HepG2 (cell line): Measurements from ENCODE around the gene TIAM1. TPM values are rescaled to one million over a fixed set of nuclear protein-coding genes. Genes with fewer than 3 reads are reported as not detected.

Experiments
- ARID2 ChIP-seq: sonication (generic); formaldehyde crosslinking; IDR thresholded peaks from 2 replicates; pipeline ENCODE4 v1.8.1; 2022; ENCODE audit warnings: mild to moderate bottlenecking, missing genetic modification reagents, borderline replicate concordance
- BCLAF1 ChIP-seq: fragments of 450-650 bp; IDR thresholded peaks from 2 replicates; pipeline ENCODE4 v1.6.1; 2017; ENCODE audit warnings: mild to moderate bottlenecking
- CCAR2 ChIP-seq: fragments of 200-400 bp; formaldehyde crosslinking; optimal IDR thresholded peaks from 2 replicates; pipeline ENCODE3; 2018; ENCODE audit warnings: low read depth, mild to moderate bottlenecking, low read length, moderate library complexity
- CCDC6 ChIP-seq: sonication (generic); formaldehyde crosslinking; IDR thresholded peaks from 2 replicates; pipeline ENCODE4 v1.8.1; 2022; ENCODE audit warnings: mild to moderate bottlenecking, missing genetic modification reagents, moderate library complexity
- FOSL1 ChIP-seq: sonication (generic); formaldehyde crosslinking; IDR thresholded peaks from 2 replicates; pipeline ENCODE4 v1.9.0; 2021; ENCODE audit warnings: missing genetic modification reagents, borderline replicate concordance
- SALL1 ChIP-seq: sonication (generic); formaldehyde crosslinking; IDR thresholded peaks from 2 replicates; pipeline ENCODE4 v1.8.0; 2022; ENCODE audit warnings: mild to moderate bottlenecking, missing genetic modification reagents
- THRA ChIP-seq: sonication (generic); formaldehyde crosslinking; IDR thresholded peaks from 2 replicates; pipeline ENCODE4 v1.4.0; 2020; ENCODE audit warnings: missing genetic modification reagents, borderline replicate concordance
- ZNF143 ChIP-seq: sonication (generic); formaldehyde crosslinking; IDR thresholded peaks from 2 replicates; pipeline ENCODE4 v1.4.0; 2020; ENCODE audit warnings: missing genetic modification reagents
- ZNF337 ChIP-seq: sonication (generic); formaldehyde crosslinking; IDR thresholded peaks from 2 replicates; pipeline ENCODE4 v1.5.1; 2020; ENCODE audit warnings: missing genetic modification reagents, low read depth, mild to moderate bottlenecking, borderline replicate concordance
- ZNF557 ChIP-seq: sonication (generic); formaldehyde crosslinking; IDR thresholded peaks from 2 replicates; pipeline ENCODE4 v1.4.0; 2020; ENCODE audit warnings: missing genetic modification reagents
- polyA plus RNA-seq, 8 experiments: library from polyadenylated mRNA; depleted of rRNA in 3 of 8; stranded (reverse) in 7 of 8; unstranded in 1 of 8; fragments of >200 nt; fragmentation: Illumina TruSeq in 4 of 8; extraction: Trizol in 4 of 8; gene quantifications; 2 replicates each; pipeline versions ENCODE4 v1.2.1 to v1.2.3, GENCODE V29; 2011 to 2016; ENCODE audit warnings: low read depth in 4 of 8, missing spikeins in 1 of 8, mixed read lengths in 1 of 8; ENCODE audit not compliant: insufficient read depth in 1 of 8
- total RNA-seq, 5 experiments: library from RNA; depleted of rRNA; stranded (reverse); fragments of >200 nt; fragmentation: Illumina TruSeq; extraction: Trizol; gene quantifications; 2 replicates each; pipeline ENCODE4 v1.2.3, GENCODE V29; 2016; ENCODE audit warnings: low read depth in 1 of 5

Gene TIAM1
- total and polyA plus RNA-seq, 2 of the 13 experiments (the other 11 are each of a cell fraction or from before 2014, with no cell fraction given): 0.13 to 0.24 TPM

GRCh38 chr21:31156169-31156568 lies 187.9 kb downstream of the TIAM1 start (continued):
- TF ChIP-seq THRA (CRISPR knock-in tag) (no peak), BCLAF1 (no peak), FOSL1 (CRISPR knock-in tag) (no peak), ARID2 (CRISPR knock-in tag) (no peak), ZNF557 (CRISPR knock-in tag) (no peak), ZNF143 (CRISPR knock-in tag) (no peak), ZNF337 (no peak), CCDC6 (CRISPR knock-in tag) (no peak), SALL1 (no peak), CCAR2 (no peak)
